Psoas muscle (tissue), 8 donors: ENCODE measurements around the gene SOS1. TPM values are rescaled to one million over a fixed set of nuclear protein-coding genes. Genes with fewer than 3 reads are reported as not detected.

Source experiments
- ATAC-seq, 4 donors: fragments of 200-7000 bp; cut with Tn5 transposase; one replicate each; pipeline ENCODE4 v1.9.1; 2020; ENCODE audit warnings: moderate library complexity in 3 of 4, mild to moderate bottlenecking in 2 of 4
- DNase-seq, 2 donors: peaks; one replicate each; pipeline ENCODE4 v3.0.0-alpha.2; 2020
- H3K27ac ChIP-seq: fragments of 200-600 bp; one replicate; pipeline ENCODE4 v1.8.0; 2022
- H3K27me3 ChIP-seq, 3 donors: fragments of 200-600 bp in 1 of 3; one replicate each; pipeline versions ENCODE4 v1.6.1 to v1.8.0; 2013 to 2022; ENCODE audit warnings: low read length in 2 of 3, mild to moderate bottlenecking in 2 of 3, moderate library complexity in 1 of 3; ENCODE audit not compliant: insufficient read depth in 3 of 3
- H3K36me3 ChIP-seq, 2 donors: fragments of 200-600 bp in 1 of 2; one replicate each; pipeline versions ENCODE4 v1.6.1 to v1.8.0; 2013 to 2022; ENCODE audit warnings: low read depth in 1 of 2, mild to moderate bottlenecking in 1 of 2, moderate library complexity in 1 of 2; ENCODE audit not compliant: insufficient read depth in 1 of 2
- H3K4me1 ChIP-seq: fragments of 200-600 bp; one replicate; pipeline ENCODE4 v1.8.0; 2022
- H3K4me3 ChIP-seq: fragments of 200-600 bp; one replicate; pipeline ENCODE4 v1.8.0; 2022; ENCODE audit warnings: mild to moderate bottlenecking
- H3K9me3 ChIP-seq: fragments of 200-600 bp; one replicate; pipeline ENCODE4 v1.8.0; 2022
- WGBS, 3 donors: extraction: QIAGEN DNeasy Blood & Tissue Kit; methylation state at CpG; one replicate each; pipeline versions ENCODE4 v1.1.6 to v1.1.7; 2013; 5-methylcytosine and 5-hydroxymethylcytosine counted together
- intact Hi-C, 2 donors: fragments of 100-400 bp; cut with DNase I; formaldehyde crosslinking; loops; one replicate each; pipeline versions ENCODE4 v1.11.0 to v1.14.2; 2022
- polyA plus RNA-seq, 3 donors: library from polyadenylated mRNA; stranded (reverse); fragments of 200-250 nt; gene quantifications; one replicate each; pipeline ENCODE4 v1.2.3, GENCODE V29; 2013
- total RNA-seq, 4 donors: library from RNA; stranded (reverse); fragmentation: NEBNext Ultra II Directional in 2 of 4; extraction: Animal tissue kit (Norgen Biotek cat#: 25700) in 2 of 4; gene quantifications; one replicate each; pipeline versions ENCODE4 v1.2.1 to v1.2.4, GENCODE V29; 2021 to 2023
- TF ChIP-seq, protein P1 (sequence below): fragments of 200-600 bp; IDR thresholded peaks from one replicate; pipeline ENCODE4 v1.8.0; 2022; ENCODE audit warnings: antibody characterized with exemption
- donor health status: healthy with polysubstance abuse.
- donor health status: DM: no; HTN: no; CAD: no; lungs with moderate emphysema.
- donor health status: Bipolar disorder and iron deficiency.
- donor health status: healthy.
- donor health status: DM: yes; HTN: yes; CAD: no.
- donor health status: DM: no; HTN: no; CAD: no.
- donor health status: DM: no; HTN: no; CAD: no.
- donor health status: DM: yes; HTN: yes; CAD: no.

Gene SOS1
- total and polyA plus RNA-seq, 7 donors, result 4.9 to 35.7 (median 25.4) TPM

DNA sequence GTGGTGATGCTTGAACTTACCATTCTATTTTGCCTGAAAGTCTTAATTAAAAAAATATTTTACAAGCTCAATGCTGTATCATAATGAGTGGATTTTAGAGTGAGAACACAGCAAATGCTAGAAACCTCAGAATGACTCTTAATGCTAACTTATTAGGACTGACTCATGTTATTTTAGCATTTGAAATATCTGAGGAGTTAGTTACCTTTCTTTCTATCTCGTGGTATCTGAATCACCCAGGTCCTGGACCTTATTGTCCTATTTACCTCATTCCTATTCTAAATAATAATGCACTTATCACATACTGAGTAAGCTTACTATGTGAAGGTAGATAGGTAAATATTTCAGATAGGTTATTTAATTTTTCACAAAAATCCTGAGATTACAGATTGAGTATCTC lies 70.7 kb downstream of the SOS1 start:
- TF ChIP-seq, protein P1, sequence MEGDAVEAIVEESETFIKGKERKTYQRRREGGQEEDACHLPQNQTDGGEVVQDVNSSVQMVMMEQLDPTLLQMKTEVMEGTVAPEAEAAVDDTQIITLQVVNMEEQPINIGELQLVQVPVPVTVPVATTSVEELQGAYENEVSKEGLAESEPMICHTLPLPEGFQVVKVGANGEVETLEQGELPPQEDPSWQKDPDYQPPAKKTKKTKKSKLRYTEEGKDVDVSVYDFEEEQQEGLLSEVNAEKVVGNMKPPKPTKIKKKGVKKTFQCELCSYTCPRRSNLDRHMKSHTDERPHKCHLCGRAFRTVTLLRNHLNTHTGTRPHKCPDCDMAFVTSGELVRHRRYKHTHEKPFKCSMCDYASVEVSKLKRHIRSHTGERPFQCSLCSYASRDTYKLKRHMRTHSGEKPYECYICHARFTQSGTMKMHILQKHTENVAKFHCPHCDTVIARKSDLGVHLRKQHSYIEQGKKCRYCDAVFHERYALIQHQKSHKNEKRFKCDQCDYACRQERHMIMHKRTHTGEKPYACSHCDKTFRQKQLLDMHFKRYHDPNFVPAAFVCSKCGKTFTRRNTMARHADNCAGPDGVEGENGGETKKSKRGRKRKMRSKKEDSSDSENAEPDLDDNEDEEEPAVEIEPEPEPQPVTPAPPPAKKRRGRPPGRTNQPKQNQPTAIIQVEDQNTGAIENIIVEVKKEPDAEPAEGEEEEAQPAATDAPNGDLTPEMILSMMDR, result no peak
- Histone ChIP-seq H3K27me3 (no peaks in the 10 kb centered on the region), H3K36me3 (peaks cover 0 to 68% of the 10 kb centered on the region in 2 donors), H3K9me3 (no peaks in the 10 kb centered on the region), H3K4me1 (no peaks in the 10 kb centered on the region), H3K4me3 (no peak overlapping the region), H3K27ac (no peak overlapping the region)
- 93 to 100% (median 99%) methylated on average over 1 of the region's 1 CpG for WGBS, 3 donors
- ATAC-seq (no peak), DNase-seq (no peak)
- intact Hi-C loops, result no loop called here

DNA sequence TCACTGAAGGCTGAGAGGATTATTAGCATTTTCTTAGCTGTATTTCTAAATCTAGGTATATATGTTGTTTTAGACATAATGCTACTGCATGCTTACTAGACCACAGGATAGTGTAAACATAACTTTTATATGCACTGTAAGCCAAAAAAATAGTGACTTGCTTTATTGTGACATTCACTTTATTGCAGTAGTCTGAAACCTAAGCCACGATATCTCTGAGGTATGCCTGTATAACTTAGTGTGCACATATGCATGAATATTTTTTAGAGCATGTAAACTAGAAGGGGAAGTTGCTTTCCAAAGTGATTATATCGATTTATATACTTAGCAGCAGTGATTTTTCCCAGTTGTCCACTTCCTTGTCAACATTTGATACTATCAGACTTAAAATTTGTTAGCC lies 81.8 kb downstream of the SOS1 start:
- intact Hi-C loops, result loop anchor here in 1 of 2 donors (10.0 kb wide), 1 partner anchor 94 kb away; no protein-coding TSS in a partner anchor
- WGBS, 3 donors, result 94 to 95% (median 94%) methylated on average over 2 of the region's 2 CpGs
- no peak overlapping the region for H3K4me3 ChIP-seq

DNA sequence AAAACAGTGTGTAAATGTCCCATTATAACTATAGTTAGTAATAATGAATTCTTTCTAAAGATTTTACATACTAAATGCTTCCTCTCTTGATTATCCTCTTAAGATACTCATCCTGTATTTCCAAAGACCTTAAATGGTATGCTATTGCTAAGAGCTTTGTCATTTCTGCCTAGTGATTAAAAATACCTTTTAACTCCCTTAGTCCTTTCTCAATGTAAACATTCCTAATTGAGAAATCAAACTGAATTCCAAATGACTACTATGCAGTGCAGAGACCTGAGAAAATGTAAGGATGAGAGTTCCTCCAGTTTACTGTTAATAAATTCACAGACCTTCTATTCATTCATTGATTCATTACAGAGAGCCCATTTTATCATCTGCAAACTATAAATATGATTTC lies 86.9 kb downstream of the SOS1 start:
- peaks cover 2 to 57% of the 10 kb centered on the region in 2 donors for H3K36me3 ChIP-seq
- intact Hi-C loops, result loop anchor here in 1 of 2 donors (10.0 kb wide), 1 partner anchor 89 kb away; no protein-coding TSS in a partner anchor

More for the DNA sequence above, 81.8 kb downstream of the SOS1 start:
- Histone ChIP-seq H3K4me1 (no peaks in the 10 kb centered on the region), H3K9me3 (no peaks in the 10 kb centered on the region), H3K27ac (no peak overlapping the region), H3K36me3 (peaks cover 0 to 25% of the 10 kb centered on the region in 2 donors), H3K27me3 (no peaks in the 10 kb centered on the region)
- DNase-seq (no peak), ATAC-seq (no peak)
- TF ChIP-seq, protein P1, result no peak

DNA sequence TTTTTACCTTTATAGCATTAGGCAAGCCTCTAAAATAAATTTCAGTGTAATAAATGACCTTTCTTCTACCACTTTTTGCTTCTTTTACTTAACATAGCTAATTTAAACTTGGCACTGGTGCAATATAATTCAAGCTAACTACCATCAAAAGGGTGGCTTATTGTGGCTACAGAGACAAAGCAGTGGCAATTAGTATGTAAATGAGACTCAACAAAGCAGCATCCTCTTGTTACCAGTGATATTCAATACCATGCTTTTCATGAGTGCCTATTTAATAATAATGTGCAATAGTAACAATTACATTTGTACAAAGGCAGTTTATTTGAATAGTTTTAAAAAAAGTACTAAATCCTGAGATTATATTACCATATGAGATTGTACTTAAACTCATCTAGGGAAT lies 93.4 kb downstream of the SOS1 start:
- Histone ChIP-seq H3K36me3 (peaks cover 2 to 62% of the 10 kb centered on the region in 2 donors), H3K4me3 (no peak overlapping the region), H3K27me3 (no peaks in the 10 kb centered on the region), H3K27ac (no peak overlapping the region), H3K9me3 (no peaks in the 10 kb centered on the region), H3K4me1 (no peaks in the 10 kb centered on the region)
- DNase-seq, result no peak
- intact Hi-C loops, result no loop called here
- TF ChIP-seq, protein P1, result no peak
- no peak for ATAC-seq

More for the DNA sequence above, 86.9 kb downstream of the SOS1 start:
- no peak for DNase-seq
- Histone ChIP-seq H3K27me3 (no peaks in the 10 kb centered on the region), H3K27ac (no peak overlapping the region), H3K4me3 (no peak overlapping the region), H3K9me3 (no peaks in the 10 kb centered on the region), H3K4me1 (no peaks in the 10 kb centered on the region)
- ATAC-seq, result no peak
- TF ChIP-seq, protein P1, result no peak

DNA sequence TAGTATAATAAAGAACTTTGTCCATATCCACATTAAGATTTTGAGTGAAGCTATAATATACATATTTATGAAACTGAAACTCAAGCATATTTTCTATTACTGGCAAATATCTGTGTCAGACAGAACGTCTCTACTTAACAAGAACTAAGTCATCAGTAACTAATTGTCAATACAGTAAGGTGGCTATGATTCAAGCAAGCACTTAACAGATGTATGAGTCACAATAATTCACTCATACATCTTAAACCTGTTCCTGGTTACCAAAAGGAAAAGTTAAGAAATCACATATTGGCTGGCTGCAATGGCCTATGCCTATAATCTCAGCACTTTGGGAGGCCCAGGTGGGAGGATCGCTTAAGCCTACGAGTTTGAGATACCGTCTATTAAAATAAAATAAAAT lies 96.0 kb downstream of the SOS1 start:
- no peak overlapping the region for H3K27ac ChIP-seq
- WGBS, 3 donors, result 89 to 93% (median 90%) methylated on average over 4 of the region's 4 CpGs
- H3K9me3 ChIP-seq, result no peaks in the 10 kb centered on the region
- no peak overlapping the region for H3K4me3 ChIP-seq
- peaks cover 0 to 47% of the 10 kb centered on the region in 2 donors for H3K36me3 ChIP-seq
- TF ChIP-seq, protein P1, result no peak
- ATAC-seq (no peak), DNase-seq (no peak)
- intact Hi-C loops, result no loop called here
- H3K27me3 ChIP-seq, result no peaks in the 10 kb centered on the region
- no peaks in the 10 kb centered on the region for H3K4me1 ChIP-seq
